HepG2 (cell line): ENCODE results near the gene ORMDL3. TPM values are rescaled to one million over a fixed set of nuclear protein-coding genes. Genes with fewer than 3 reads are reported as not detected.

Experiments used
- BCL3 ChIP-seq: sonication (generic); formaldehyde crosslinking; IDR thresholded peaks from 2 replicates; pipeline ENCODE4 v1.5.1; 2020; ENCODE audit warnings: mild to moderate bottlenecking, missing genetic modification reagents, moderate library complexity
- CSRNP2 ChIP-seq: sonication (generic); formaldehyde crosslinking; conservative IDR thresholded peaks from 2 replicates; pipeline ENCODE4 v1.8.0; 2022; ENCODE audit warnings: low read depth, missing genetic modification reagents
- HOXD1 ChIP-seq: sonication (generic); formaldehyde crosslinking; IDR thresholded peaks from 2 replicates; pipeline ENCODE4 v1.5.0; 2020; ENCODE audit warnings: missing genetic modification reagents
- MLLT10 ChIP-seq: sonication (generic); formaldehyde crosslinking; IDR thresholded peaks from 2 replicates; pipeline ENCODE4 v1.4.0; 2020; ENCODE audit warnings: missing genetic modification reagents
- RCOR2 ChIP-seq: IDR thresholded peaks from 2 replicates; pipeline ENCODE4 v1.6.1; 2016; ENCODE audit warnings: missing biosample characterization, missing genetic modification reagents
- SIN3B ChIP-seq: fragments of 150-350 bp; IDR thresholded peaks from 2 replicates; pipeline ENCODE4 v1.6.1; 2014; ENCODE audit warnings: low read length
- ZBTB40 ChIP-seq, 2 experiments: fragments of 450-650 bp in 1 of 2; sonication (generic) in 1 of 2; formaldehyde crosslinking in 1 of 2; IDR thresholded peaks; 2 replicates each; pipeline versions ENCODE4 v1.6.1 to v1.8.0; 2016 to 2022; ENCODE audit warnings: antibody characterized with exemption in 1 of 2, mild to moderate bottlenecking in 1 of 2, missing genetic modification reagents in 1 of 2
- ZFY ChIP-seq: sonication (generic); formaldehyde crosslinking; IDR thresholded peaks from 2 replicates; pipeline ENCODE4 v1.4.0; 2020; ENCODE audit warnings: missing genetic modification reagents
- ZNF18 ChIP-seq: sonication (generic); formaldehyde crosslinking; IDR thresholded peaks from 2 replicates; pipeline ENCODE4 v1.8.0; 2022; ENCODE audit warnings: mild to moderate bottlenecking, missing genetic modification reagents; ENCODE audit not compliant: insufficient replicate concordance
- ZNF207 ChIP-seq: fragments of 450-650 bp; IDR thresholded peaks from 2 replicates; pipeline ENCODE4 v1.6.1; 2016; ENCODE audit warnings: antibody characterized with exemption, borderline replicate concordance
- ZNF280B ChIP-seq: sonication (generic); formaldehyde crosslinking; IDR thresholded peaks from 2 replicates; pipeline ENCODE4 v1.5.0; 2020; ENCODE audit warnings: missing genetic modification reagents, mild to moderate bottlenecking, borderline replicate concordance
- ZNF282 ChIP-seq: fragments of 450-650 bp; IDR thresholded peaks from 2 replicates; pipeline ENCODE4 v1.6.1; 2018; ENCODE audit not compliant: partially characterized antibody
- ZNF333 ChIP-seq: sonication (generic); formaldehyde crosslinking; IDR thresholded peaks from 2 replicates; pipeline ENCODE4 v1.4.0; 2020; ENCODE audit warnings: mild to moderate bottlenecking, missing genetic modification reagents, borderline replicate concordance
- polyA plus RNA-seq, 8 experiments: library from polyadenylated mRNA; depleted of rRNA in 3 of 8; stranded (reverse) in 7 of 8; unstranded in 1 of 8; fragments of >200 nt; fragmentation: Illumina TruSeq in 4 of 8; extraction: Trizol in 4 of 8; gene quantifications; 2 replicates each; pipeline versions ENCODE4 v1.2.1 to v1.2.3, GENCODE V29; 2011 to 2016; ENCODE audit warnings: low read depth in 4 of 8, missing spikeins in 1 of 8, mixed read lengths in 1 of 8; ENCODE audit not compliant: insufficient read depth in 1 of 8
- total RNA-seq, 5 experiments: library from RNA; depleted of rRNA; stranded (reverse); fragments of >200 nt; fragmentation: Illumina TruSeq; extraction: Trizol; gene quantifications; 2 replicates each; pipeline ENCODE4 v1.2.3, GENCODE V29; 2016; ENCODE audit warnings: low read depth in 1 of 5

Gene ORMDL3
- total and polyA plus RNA-seq, 2 of the 13 experiments (the other 11 are each of a cell fraction or from before 2014, with no cell fraction given), result 181 to 384 TPM

- no peak for TF ChIP-seq CSRNP2 (CRISPR knock-in tag)
- no peak for TF ChIP-seq ZBTB40 (IDR thresholded peaks at IDR 0.05)
- TF ChIP-seq ZBTB40 (CRISPR knock-in tag; IDR thresholded peaks at IDR 0.05), result no peak
- TF ChIP-seq HOXD1, result peak; percentile 60; the same call in 1 of the 2 replicates
- no peak for TF ChIP-seq ZNF333 (CRISPR knock-in tag)
- TF ChIP-seq MLLT10, result no peak
- peak; percentile 74; the same call in 1 of the 2 replicates for TF ChIP-seq ZNF280B (CRISPR knock-in tag)
- no peak for TF ChIP-seq ZNF207
- TF ChIP-seq BCL3 (CRISPR knock-in tag), result no peak
- TF ChIP-seq RCOR2 (CRISPR knock-in tag), result no peak
- no peak for TF ChIP-seq SIN3B
- TF ChIP-seq ZNF18 (CRISPR knock-in tag), result no peak
- TF ChIP-seq ZNF282, result no peak
- TF ChIP-seq ZFY (CRISPR knock-in tag), result peak; percentile 42
Observed at GRCh38 chr17:39951924-39952679, 24.7 kb upstream of the ORMDL3 start (continued).
